Transverse colon (tissue), 4 donors: Measurements from ENCODE around the gene FAM83F. TPM values are rescaled to one million over a fixed set of nuclear protein-coding genes. Genes with fewer than 3 reads are reported as not detected.

ENCODE experiments used
- DNase-seq: peaks from one replicate; pipeline ENCODE4 v3.0.0-alpha.2; 2019
- H3K27ac ChIP-seq, 4 donors: fragments of 200-600 bp; sonication (generic); 2 replicates each; pipeline ENCODE4 v1.5.1; 2016 to 2018; ENCODE audit warnings: inconsistent platforms in 4 of 4
- H3K27me3 ChIP-seq: fragments of 200-600 bp; sonication (generic); 2 replicates; pipeline ENCODE4 v1.5.1; 2017; ENCODE audit warnings: inconsistent platforms
- H3K36me3 ChIP-seq, 4 donors: fragments of 200-600 bp; sonication (generic); 2 replicates each; pipeline ENCODE4 v1.5.1; 2017 to 2019; ENCODE audit warnings: inconsistent platforms in 4 of 4
- H3K4me1 ChIP-seq, 4 donors: fragments of 200-600 bp; sonication (generic); 2 replicates each; pipeline ENCODE4 v1.5.1; 2017 to 2020; ENCODE audit warnings: inconsistent platforms in 4 of 4
- H3K4me3 ChIP-seq, 4 donors: fragments of 200-600 bp; sonication (generic); 1 replicate in 1 of 4; 2 replicates in 3 of 4; pipeline versions ENCODE4 v1.5.1 to v1.6.1; 2017 to 2019; ENCODE audit warnings: inconsistent platforms in 4 of 4
- H3K9me3 ChIP-seq, 2 donors: fragments of 200-600 bp; sonication (generic); 2 replicates each; pipeline ENCODE4 v1.5.1; 2017 to 2019; ENCODE audit warnings: inconsistent platforms in 2 of 2
- EP300 ChIP-seq: sonication (generic); formaldehyde crosslinking; IDR thresholded peaks from one replicate; pipeline ENCODE4 v1.6.1; 2017; ENCODE audit warnings: antibody characterized with exemption, low read depth
- POLR2A ChIP-seq: fragments of 450-650 bp; IDR thresholded peaks from one replicate; pipeline ENCODE4 v1.6.1; 2016; ENCODE audit warnings: antibody characterized with exemption, mild to moderate bottlenecking, moderate library complexity
- POLR2AphosphoS5 ChIP-seq, 3 donors: sonication (generic); formaldehyde crosslinking; IDR thresholded peaks; one replicate each; pipeline ENCODE4 v1.6.1; 2016; ENCODE audit warnings: antibody characterized with exemption in 3 of 3
- WGBS, 2 donors: methylation state at CpG; one replicate each; pipeline ENCODE4 v1.1.5; 2018; ENCODE audit warnings: low coverage in 1 of 2; 5-methylcytosine and 5-hydroxymethylcytosine counted together
- in situ Hi-C, 4 donors: fragments of 200-750 bp; cut with MboI; loops; one replicate each; pipeline versions ENCODE4 v1.15.0 to v1.15.1; 2017; ENCODE audit warnings: low sequenced_read_pairs in 3 of 4, low pct_ligation_motif_present in 1 of 4, low pct_unique_long_range_greater_than_20kb in 1 of 4
- intact Hi-C: fragments of 100-400 bp; cut with DNase I; formaldehyde crosslinking; loops from one replicate; pipeline ENCODE4 v1.15.1; 2023; ENCODE audit warnings: low total_unique reads
- total RNA-seq, 4 donors: library from RNA; depleted of rRNA; stranded (reverse); fragments of >200 nt; gene quantifications; one replicate each; pipeline ENCODE4 v1.1.0, GENCODE V29; 2016
- TF ChIP-seq, protein P1 (sequence below), 5 experiments: fragments of 200-600 bp in 3 of 5; fragments of 450-650 bp in 2 of 5; sonication (generic) in 3 of 5; IDR thresholded peaks; 1 replicate in 2 of 5; 2 replicates in 3 of 5; pipeline ENCODE4 v1.5.1; 2016 to 2017; ENCODE audit warnings: antibody characterized with exemption in 5 of 5, inconsistent platforms in 3 of 5, mild to moderate bottlenecking in 2 of 5, moderate library complexity in 1 of 5

Gene FAM83F
- 10 to 100 TPM; 18.7 to 36.3 (median 25.4) TPM for total RNA-seq

GRCh38 chr22:39994566-39995392, at the start of gene FAM83F:
TSS of gene FAM83F (plus strand) at chr22:39994954. CDS start at chr22:39995043, 89 bp downstream.
- Histone ChIP-seq H3K4me1 (peaks cover 0 to 49% (median 30%) of the 10 kb centered on the region in 4 donors), H3K27ac (peak within 1 kb of the TSS; percentile 81 to 88 (median 86)), H3K9me3 (no peaks in the 10 kb centered on the region), H3K36me3 (no peaks in the 10 kb centered on the region), H3K4me3 (peak within 1 kb of the TSS; percentile 40 to 61 (median 56)), H3K27me3 (peaks cover 31% of the 10 kb centered on the region)
- in situ Hi-C loops (no loop called here), intact Hi-C loops (no loop called here)
- peak; percentile 74 for DNase-seq
- TF ChIP-seq, protein P1, sequence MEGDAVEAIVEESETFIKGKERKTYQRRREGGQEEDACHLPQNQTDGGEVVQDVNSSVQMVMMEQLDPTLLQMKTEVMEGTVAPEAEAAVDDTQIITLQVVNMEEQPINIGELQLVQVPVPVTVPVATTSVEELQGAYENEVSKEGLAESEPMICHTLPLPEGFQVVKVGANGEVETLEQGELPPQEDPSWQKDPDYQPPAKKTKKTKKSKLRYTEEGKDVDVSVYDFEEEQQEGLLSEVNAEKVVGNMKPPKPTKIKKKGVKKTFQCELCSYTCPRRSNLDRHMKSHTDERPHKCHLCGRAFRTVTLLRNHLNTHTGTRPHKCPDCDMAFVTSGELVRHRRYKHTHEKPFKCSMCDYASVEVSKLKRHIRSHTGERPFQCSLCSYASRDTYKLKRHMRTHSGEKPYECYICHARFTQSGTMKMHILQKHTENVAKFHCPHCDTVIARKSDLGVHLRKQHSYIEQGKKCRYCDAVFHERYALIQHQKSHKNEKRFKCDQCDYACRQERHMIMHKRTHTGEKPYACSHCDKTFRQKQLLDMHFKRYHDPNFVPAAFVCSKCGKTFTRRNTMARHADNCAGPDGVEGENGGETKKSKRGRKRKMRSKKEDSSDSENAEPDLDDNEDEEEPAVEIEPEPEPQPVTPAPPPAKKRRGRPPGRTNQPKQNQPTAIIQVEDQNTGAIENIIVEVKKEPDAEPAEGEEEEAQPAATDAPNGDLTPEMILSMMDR (IDR thresholded peaks at IDR 0.05) = no peak
- TF ChIP-seq POLR2AphosphoS5 (IDR thresholded peaks at IDR 0.05) (peak in 2 of 3 donors; percentile 33 to 44), EP300 (no peak), POLR2A (peak; percentile 57)
- WGBS, 2 donors = 4% methylated on average over 42 of the region's 115 CpGs; no CpG with 5 or more reads in 1 of the 2 donors

GRCh38 chr22:39946126-39946502, 48.6 kb upstream of the FAM83F start:
- Histone ChIP-seq H3K4me1 (no peaks in the 10 kb centered on the region), H3K36me3 (no peaks in the 10 kb centered on the region), H3K27ac (no peak overlapping the region), H3K27me3 (no peaks in the 10 kb centered on the region), H3K9me3 (no peaks in the 10 kb centered on the region), H3K4me3 (no peak overlapping the region)
- WGBS, 2 donors = 96 to 100% methylated on average over 2 to 4 of the region's 4 CpGs
- in situ Hi-C loops (no loop called here), intact Hi-C loops (no loop called here)
- no peak for DNase-seq
- TF ChIP-seq, protein P1 (IDR thresholded peaks at IDR 0.05) = no peak
- TF ChIP-seq EP300 (no peak), POLR2AphosphoS5 (IDR thresholded peaks at IDR 0.05) (no peak), POLR2A (no peak)

- Histone ChIP-seq H3K27ac (no peak overlapping the region), H3K4me3 (no peak overlapping the region)
- in situ Hi-C loops = no loop called here
Observed at GRCh38 chr22:39946503-39947219, 48.1 kb upstream of the FAM83F start.

More at GRCh38 chr22:39946503-39947219, 48.1 kb upstream of the FAM83F start:
- Histone ChIP-seq H3K27me3 (no peaks in the 10 kb centered on the region), H3K4me1 (no peaks in the 10 kb centered on the region), H3K9me3 (no peaks in the 10 kb centered on the region), H3K36me3 (no peaks in the 10 kb centered on the region)
- 39 to 83% methylated on average over 1 to 8 of the region's 8 CpGs for WGBS, 2 donors
- no peak for DNase-seq
- TF ChIP-seq POLR2AphosphoS5 (IDR thresholded peaks at IDR 0.05) (no peak), EP300 (no peak), POLR2A (no peak)
- TF ChIP-seq, protein P1 (IDR thresholded peaks at IDR 0.05) = no peak
- intact Hi-C loops = no loop called here
